Fibroblast of the aortic adventitia (primary cell): ENCODE measurements around the gene TMEM170A. TPM values are rescaled to one million over a fixed set of nuclear protein-coding genes. Genes with fewer than 3 reads are reported as not detected.
"Not testable (repeated sequence)": the region's sequence is repeated elsewhere in the genome, so short reads cannot be mapped to it uniquely, and the experiment has no call there.

ENCODE experiments used
- DNase-seq: peaks from one replicate; pipeline ENCODE4 v3.0.0-alpha.2; 2010; ENCODE audit warnings: low read depth
- H3K4me3 ChIP-seq: 2 replicates; pipeline ENCODE4 v1.5.1; 2011; ENCODE audit warnings: low read depth, mild to moderate bottlenecking, control low read depth, low read length, moderate library complexity
- total RNA-seq: library from RNA; depleted of rRNA; stranded (reverse); fragments of >200 nt; gene quantifications from 2 replicates; pipeline ENCODE4 v1.2.3, GENCODE V29; 2012; ENCODE audit warnings: low replicate concordance
- TF ChIP-seq, protein P1 (sequence below): IDR thresholded peaks from 2 replicates; pipeline ENCODE4 v1.5.1; 2011; ENCODE audit warnings: mild to moderate bottlenecking, low read length, control low read depth, inconsistent platforms; ENCODE audit not compliant: insufficient read depth

Gene TMEM170A
- total RNA-seq, 1 donor, result 13.6 TPM

DNA sequence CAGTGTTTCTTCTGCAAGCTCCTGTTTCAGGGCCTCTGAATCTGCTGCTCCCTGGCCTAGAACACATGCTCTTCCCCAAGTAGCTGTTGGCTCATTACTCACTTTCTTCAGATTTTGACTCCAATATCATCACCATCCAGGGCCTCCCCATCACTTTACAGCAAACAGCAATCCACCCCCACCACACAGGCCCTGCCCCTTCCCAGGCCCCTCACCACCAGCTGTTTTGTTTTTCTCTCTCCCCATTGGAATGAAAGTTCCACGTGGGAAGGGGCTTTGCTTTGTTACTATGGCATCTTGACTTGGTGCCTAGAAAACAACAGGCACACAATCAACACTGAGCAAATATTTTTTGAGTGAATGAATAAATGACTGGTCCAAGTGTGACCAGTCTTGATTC, 4.0 kb downstream of the TMEM170A start:
- no peak overlapping the region for H3K4me3 ChIP-seq
- no peak for DNase-seq
- TF ChIP-seq, protein P1, sequence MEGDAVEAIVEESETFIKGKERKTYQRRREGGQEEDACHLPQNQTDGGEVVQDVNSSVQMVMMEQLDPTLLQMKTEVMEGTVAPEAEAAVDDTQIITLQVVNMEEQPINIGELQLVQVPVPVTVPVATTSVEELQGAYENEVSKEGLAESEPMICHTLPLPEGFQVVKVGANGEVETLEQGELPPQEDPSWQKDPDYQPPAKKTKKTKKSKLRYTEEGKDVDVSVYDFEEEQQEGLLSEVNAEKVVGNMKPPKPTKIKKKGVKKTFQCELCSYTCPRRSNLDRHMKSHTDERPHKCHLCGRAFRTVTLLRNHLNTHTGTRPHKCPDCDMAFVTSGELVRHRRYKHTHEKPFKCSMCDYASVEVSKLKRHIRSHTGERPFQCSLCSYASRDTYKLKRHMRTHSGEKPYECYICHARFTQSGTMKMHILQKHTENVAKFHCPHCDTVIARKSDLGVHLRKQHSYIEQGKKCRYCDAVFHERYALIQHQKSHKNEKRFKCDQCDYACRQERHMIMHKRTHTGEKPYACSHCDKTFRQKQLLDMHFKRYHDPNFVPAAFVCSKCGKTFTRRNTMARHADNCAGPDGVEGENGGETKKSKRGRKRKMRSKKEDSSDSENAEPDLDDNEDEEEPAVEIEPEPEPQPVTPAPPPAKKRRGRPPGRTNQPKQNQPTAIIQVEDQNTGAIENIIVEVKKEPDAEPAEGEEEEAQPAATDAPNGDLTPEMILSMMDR, result no peak

DNA sequence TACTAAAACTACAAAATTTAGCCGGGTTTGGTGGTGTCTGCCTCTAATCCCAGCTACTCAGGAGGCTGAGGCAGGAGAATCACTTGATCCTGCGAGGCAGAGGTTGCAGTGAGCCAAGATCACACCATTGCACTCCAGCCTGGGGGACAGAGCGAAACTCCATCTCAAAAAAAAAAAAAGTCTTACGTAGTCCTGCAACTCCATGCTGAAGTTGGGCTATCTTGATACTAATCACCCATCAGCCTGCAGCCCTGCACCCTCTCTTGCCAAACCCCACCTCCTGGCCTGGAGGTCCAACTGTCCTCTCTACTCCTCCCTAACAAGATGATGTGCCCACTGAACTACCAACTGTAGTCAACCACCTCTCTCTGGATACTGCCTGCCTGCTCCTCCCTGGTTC, 4.8 kb downstream of the TMEM170A start:
- no peak for DNase-seq
- TF ChIP-seq, protein P1, result no peak
- H3K4me3 ChIP-seq, result no peak overlapping the region

DNA sequence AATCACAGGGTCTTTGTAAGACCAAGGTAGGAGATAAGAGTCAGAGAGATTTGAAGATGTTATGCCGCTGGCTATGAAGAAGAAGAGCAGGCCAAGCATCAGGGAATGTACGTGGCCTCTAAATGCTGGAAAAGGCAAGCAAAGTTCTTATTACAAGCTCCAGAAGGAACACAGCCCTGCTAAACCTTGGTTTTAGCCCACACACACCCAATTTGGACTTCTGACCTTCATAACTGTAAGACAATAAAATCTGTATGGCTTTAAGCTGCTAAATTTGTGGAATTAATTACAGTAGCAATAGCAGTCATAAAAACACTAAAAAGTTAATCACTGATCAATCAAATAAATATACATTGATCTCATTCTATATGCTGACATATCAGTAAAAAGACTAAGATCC, 6.0 kb downstream of the TMEM170A start:
- no peak overlapping the region for H3K4me3 ChIP-seq
- TF ChIP-seq, protein P1, result no peak
- no peak for DNase-seq

DNA sequence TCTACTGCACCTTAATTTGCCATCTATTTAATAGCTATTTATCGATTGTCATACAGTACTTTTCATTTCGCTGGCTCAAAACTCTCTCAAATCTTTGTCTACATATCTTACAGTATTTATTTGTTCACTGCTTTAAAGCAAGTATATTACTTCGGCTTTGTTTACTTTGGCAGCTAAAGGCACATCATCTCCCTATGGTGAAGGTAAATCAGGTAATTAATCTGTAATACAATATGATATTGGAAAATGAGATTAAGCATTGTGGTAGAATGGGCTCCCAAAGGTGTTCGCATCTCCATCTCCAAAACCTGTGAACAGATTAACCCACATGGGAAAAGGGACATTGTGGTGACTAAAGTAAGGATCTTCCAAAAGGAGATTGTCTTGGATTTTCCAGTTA, 6.5 kb downstream of the TMEM170A start:
- TF ChIP-seq, protein P1, result no peak
- H3K4me3 ChIP-seq, result no peak overlapping the region
- DNase-seq, result no peak

DNA sequence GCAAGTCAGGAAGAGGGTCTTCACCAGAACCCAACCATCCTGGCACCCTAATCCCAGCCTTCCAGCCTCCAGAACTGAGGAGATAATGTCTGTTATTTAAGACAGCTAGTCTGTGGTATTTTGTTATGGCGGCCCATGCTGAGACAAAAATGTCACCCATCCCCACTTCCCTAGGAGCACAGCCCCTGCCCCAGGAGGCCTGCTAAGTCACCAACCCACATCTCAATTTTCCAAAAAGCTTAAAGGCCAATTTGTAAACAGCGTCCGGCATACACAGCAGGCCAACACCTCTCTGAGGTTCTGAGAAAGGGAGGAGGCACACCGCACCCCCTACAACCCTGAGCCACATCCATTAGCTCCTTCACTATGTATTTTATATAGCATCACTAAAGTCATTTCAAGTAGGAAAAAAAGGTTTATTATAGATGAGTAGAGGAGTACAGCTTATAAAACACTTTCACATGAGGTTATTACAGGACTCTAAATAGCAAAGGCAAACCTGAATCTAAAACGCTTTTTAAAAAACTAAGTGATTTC, 6.9 kb downstream of the TMEM170A start:
- no peak overlapping the region for H3K4me3 ChIP-seq
- TF ChIP-seq, protein P1, result no peak
- no peak for DNase-seq

DNA sequence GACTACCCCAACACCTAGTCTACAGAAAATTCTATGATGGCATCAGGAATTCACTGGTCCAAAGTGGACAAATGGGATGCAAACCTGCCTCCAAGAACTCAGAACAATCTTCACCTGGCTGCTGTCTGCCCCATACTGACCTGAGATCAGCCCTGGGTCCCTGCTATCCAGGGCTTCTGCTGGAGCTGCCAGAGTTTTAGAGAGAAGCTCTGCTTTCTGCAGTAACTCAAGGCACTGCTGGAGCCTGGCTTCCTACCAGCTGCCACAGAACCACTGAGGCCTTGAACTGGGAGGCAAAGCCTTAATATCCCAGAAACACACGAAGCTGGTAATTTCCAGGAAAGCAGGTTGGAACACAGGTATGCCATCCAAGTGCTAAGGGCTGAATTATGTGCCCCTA, 7.5 kb downstream of the TMEM170A start:
- H3K4me3 ChIP-seq, result no peak overlapping the region
- DNase-seq, result no peak
- TF ChIP-seq, protein P1, result no peak

DNA sequence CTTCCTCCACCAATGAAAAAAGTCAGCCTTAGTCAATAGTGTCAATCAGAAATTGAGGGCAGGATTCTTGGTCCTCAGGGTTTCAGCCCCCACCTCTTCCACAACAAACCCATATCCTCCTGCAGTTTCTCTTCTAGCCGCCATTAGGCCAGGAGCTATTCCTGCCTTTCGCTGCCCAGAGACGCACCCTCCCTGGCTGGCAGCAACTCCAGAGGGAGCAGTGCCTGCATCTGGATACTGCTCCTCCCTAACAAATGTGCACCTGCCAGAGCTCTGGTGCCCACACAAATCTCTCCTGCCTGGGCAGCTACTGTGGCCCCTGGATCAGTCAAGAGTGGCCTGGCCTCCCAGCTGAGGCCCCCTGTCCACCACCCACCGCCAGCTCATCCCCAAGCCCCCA, 8.0 kb downstream of the TMEM170A start:
- not testable (repeated sequence) for DNase-seq, H3K4me3 ChIP-seq

DNA sequence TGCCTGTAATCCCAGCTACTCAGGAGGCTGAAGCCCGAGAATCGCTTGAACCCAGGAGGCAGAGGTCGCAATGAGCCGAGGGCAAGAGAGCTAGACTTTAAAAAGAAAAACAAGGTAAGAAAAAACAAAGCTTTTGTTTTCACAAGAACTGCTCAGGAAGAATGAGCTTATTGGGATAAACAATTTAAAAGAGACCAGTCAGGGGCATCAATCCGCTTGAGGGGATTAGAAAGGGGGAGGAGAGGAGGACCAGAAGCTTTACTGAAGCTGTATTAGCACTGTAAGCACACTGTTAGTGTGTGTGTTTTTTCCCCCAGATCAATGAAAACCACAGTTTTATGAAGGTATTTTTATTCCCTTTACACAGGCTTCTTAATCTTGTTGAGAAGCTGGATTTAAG, 8.8 kb downstream of the TMEM170A start:
- TF ChIP-seq, protein P1, result no peak
- DNase-seq, result no peak
- no peak overlapping the region for H3K4me3 ChIP-seq
